ENCODE data around the gene SLC16A6. TPM values are rescaled to one million over a fixed set of nuclear protein-coding genes. Genes with fewer than 3 reads are reported as not detected.
A peak's percentile ranks its signal among the peaks of the same experiment; 100 is the strongest.
"Not testable (repeated sequence)": the region's sequence is repeated elsewhere in the genome, so short reads cannot be mapped to it uniquely, and the experiment has no call there.

SLC16A6 gene
- total and polyA plus RNA-seq, 12 donors: 0.47 to 83.0 (median 2.5) TPM

GRCh38 chr17:68237369-68238163 is 53.4 kb downstream of the SLC16A6 start:
- intact Hi-C loops (cut with DNase I); H3K4me1 ChIP-seq (replicated peaks in 1 of 2); H3K36me3 ChIP-seq (replicated peaks in 1 of 2); H3K4me3 ChIP-seq; H3K27me3 ChIP-seq; H3K9me3 ChIP-seq (replicated peaks in 1 of 3): not testable (repeated sequence)
- H3K27ac ChIP-seq: peak overlapping the region in 4 of 5 donors; percentile 1 to 81 (median 53)
- 66 to 75% (median 70%) methylated on average over 13 to 16 of the region's 16 CpGs for WGBS, 4 donors
- TF ChIP-seq POLR2A (IDR thresholded peaks at IDR 0.05): peak in 1 of 2 donors; percentile 4
- peak in 4 of 7 donors; percentile 24 to 72 (median 49) for DNase-seq

GRCh38 chr17:68235336-68235791 is 55.6 kb downstream of the SLC16A6 start:
- intact Hi-C loops (cut with DNase I); H3K4me1 ChIP-seq (replicated peaks in 1 of 2); H3K36me3 ChIP-seq (replicated peaks in 1 of 2); H3K27me3 ChIP-seq; H3K9me3 ChIP-seq (replicated peaks in 1 of 3); DNase-seq; H3K4me3 ChIP-seq: not testable (repeated sequence)
- WGBS, 4 donors: 66 to 81% (median 76%) methylated on average over 4 to 11 of the region's 11 CpGs
- peak overlapping the region in 2 of 5 donors; percentile 42 to 47 for H3K27ac ChIP-seq

GRCh38 chr17:68234726-68235335 is 56.1 kb downstream of the SLC16A6 start:
- H3K27me3 ChIP-seq; H3K9me3 ChIP-seq (replicated peaks in 1 of 3); H3K4me3 ChIP-seq; H3K36me3 ChIP-seq (replicated peaks in 1 of 2); intact Hi-C loops (cut with DNase I); H3K4me1 ChIP-seq (replicated peaks in 1 of 2): not testable (repeated sequence)
- 76 to 81% (median 78%) methylated on average over 12 of the region's 12 CpGs for WGBS, 4 donors
- peak in 6 of 7 donors; percentile 29 to 72 (median 55) for DNase-seq
- H3K27ac ChIP-seq: peak overlapping the region in 2 of 5 donors; percentile 42 to 47

- H3K27me3 ChIP-seq; intact Hi-C loops (cut with DNase I); H3K4me3 ChIP-seq; H3K9me3 ChIP-seq (replicated peaks in 1 of 3); DNase-seq; H3K4me1 ChIP-seq (replicated peaks in 1 of 2); H3K27ac ChIP-seq; H3K36me3 ChIP-seq (replicated peaks in 1 of 2): not testable (repeated sequence)
- 86 to 100% (median 95%) methylated on average over 1 of the region's 1 CpG for WGBS, 4 donors
Observed at GRCh38 chr17:68232741-68233140, 58.2 kb downstream of the SLC16A6 start.

- intact Hi-C loops (cut with DNase I): no loop called here
- H3K27me3 ChIP-seq: no peaks in the 10 kb centered on the region
Observed at GRCh38 chr17:68231541-68231940, 59.4 kb downstream of the SLC16A6 start.

GRCh38 chr17:68231131-68231530 is 59.8 kb downstream of the SLC16A6 start:
- H3K27ac ChIP-seq; H3K4me1 ChIP-seq (replicated peaks in 1 of 2); intact Hi-C loops (cut with DNase I); H3K4me3 ChIP-seq; H3K27me3 ChIP-seq; H3K36me3 ChIP-seq (replicated peaks in 1 of 2); H3K9me3 ChIP-seq (replicated peaks in 1 of 3); DNase-seq: not testable (repeated sequence)
- 94 to 98% (median 96%) methylated on average over 4 of the region's 4 CpGs for WGBS, 4 donors

More at GRCh38 chr17:68231541-68231940, 59.4 kb downstream of the SLC16A6 start:
- no peak for DNase-seq
- H3K27ac ChIP-seq: no peak overlapping the region
- no peaks in the 10 kb centered on the region for H3K36me3 ChIP-seq (replicated peaks in 1 of 2)
- WGBS, 4 donors: 94 to 100% (median 95%) methylated on average over 1 of the region's 1 CpG
- no peak for TF ChIP-seq CTCF (IDR thresholded peaks at IDR 0.05)
- no peak for TF ChIP-seq POLR2A (IDR thresholded peaks at IDR 0.05)
- no peak overlapping the region for H3K4me3 ChIP-seq
- peaks cover 0 to 10% of the 10 kb centered on the region in 2 donors for H3K4me1 ChIP-seq (replicated peaks in 1 of 2)
- no peaks in the 10 kb centered on the region for H3K9me3 ChIP-seq (replicated peaks in 1 of 3)

Data from adrenal gland (tissue), 12 donors.